H9 (cell line): Measurements from ENCODE around the gene PLXNA4. TPM values are rescaled to one million over a fixed set of nuclear protein-coding genes. Genes with fewer than 3 reads are reported as not detected.

Source experiments
- DNase-seq: peaks from one replicate; pipeline ENCODE4 v3.0.0-alpha.2; 2017
- H2AFZ ChIP-seq: one replicate; pipeline ENCODE4 v1.6.1; 2013; ENCODE audit warnings: mild to moderate bottlenecking, low read length, control low read depth, moderate library complexity
- H2AK5ac ChIP-seq: 2 replicates; pipeline ENCODE4 v1.6.1; 2013; ENCODE audit warnings: low read length, control low read depth, mixed read lengths; ENCODE audit not compliant: insufficient read length
- H2BK120ac ChIP-seq: one replicate; pipeline ENCODE4 v1.6.1; 2013; ENCODE audit warnings: low read depth, mild to moderate bottlenecking, low read length, control low read depth, inconsistent platforms; ENCODE audit not compliant: poor library complexity, severe bottlenecking
- H2BK12ac ChIP-seq: 2 replicates; pipeline ENCODE4 v1.6.1; 2013; ENCODE audit warnings: low read length, control low read depth, mixed read lengths, low read depth; ENCODE audit not compliant: insufficient read length
- H2BK15ac ChIP-seq: 2 replicates; pipeline ENCODE4 v1.6.1; 2013; ENCODE audit warnings: low read depth, low read length, control low read depth
- H2BK20ac ChIP-seq: one replicate; pipeline ENCODE4 v1.6.1; 2013; ENCODE audit warnings: low read depth, mild to moderate bottlenecking, low read length, control low read depth, inconsistent platforms; ENCODE audit not compliant: poor library complexity, severe bottlenecking
- H2BK5ac ChIP-seq: 2 replicates; pipeline ENCODE4 v1.6.1; 2013; ENCODE audit warnings: low read length, control low read depth, mixed read lengths; ENCODE audit not compliant: insufficient read length
- H3K14ac ChIP-seq: 2 replicates; pipeline ENCODE4 v1.6.1; 2013; ENCODE audit warnings: low read length, control low read depth; ENCODE audit not compliant: insufficient read depth
- H3K18ac ChIP-seq: 2 replicates; pipeline ENCODE4 v1.6.1; 2013; ENCODE audit warnings: low read depth, mild to moderate bottlenecking, mixed read lengths, low read length, control low read depth; ENCODE audit not compliant: insufficient read length
- H3K23ac ChIP-seq: 2 replicates; pipeline ENCODE4 v1.6.1; 2013; ENCODE audit warnings: low read length, control low read depth, mixed read lengths, low read depth; ENCODE audit not compliant: insufficient read length
- H3K23me2 ChIP-seq: 2 replicates; pipeline ENCODE4 v1.6.1; 2013; ENCODE audit warnings: low read depth, mild to moderate bottlenecking, mixed read lengths, low read length, control low read depth; ENCODE audit not compliant: insufficient read length, poor library complexity, severe bottlenecking
- H3K27ac ChIP-seq: 2 replicates; pipeline ENCODE4 v1.5.1; 2013; ENCODE audit warnings: low read length, control low read depth, mixed read lengths, low read depth; ENCODE audit not compliant: insufficient read length
- H3K27me3 ChIP-seq: 2 replicates; pipeline ENCODE4 v1.6.1; 2013; ENCODE audit warnings: low read length, control low read depth, inconsistent platforms; ENCODE audit not compliant: insufficient read depth
- H3K4ac ChIP-seq: 2 replicates; pipeline ENCODE4 v1.6.1; 2013; ENCODE audit warnings: low read depth, mild to moderate bottlenecking, control low read depth, inconsistent platforms, low read length, moderate library complexity
- H3K4me1 ChIP-seq: 2 replicates; pipeline ENCODE4 v1.6.1; 2013; ENCODE audit warnings: low read length, control low read depth, inconsistent platforms; ENCODE audit not compliant: insufficient read depth
- H3K4me2 ChIP-seq: 2 replicates; pipeline ENCODE4 v1.6.1; 2013; ENCODE audit warnings: low read length, control low read depth, mixed read lengths; ENCODE audit not compliant: insufficient read length, insufficient read depth
- H3K56ac ChIP-seq: 2 replicates; pipeline ENCODE4 v1.6.1; 2013; ENCODE audit warnings: low read depth, mild to moderate bottlenecking, mixed read lengths, low read length, control low read depth; ENCODE audit not compliant: insufficient read length
- H3K79me1 ChIP-seq: 2 replicates; pipeline ENCODE4 v1.6.1; 2013; ENCODE audit warnings: low read depth, mild to moderate bottlenecking, moderate library complexity, low read length, control low read depth, inconsistent platforms; ENCODE audit not compliant: insufficient read depth, poor library complexity, severe bottlenecking
- H3K79me2 ChIP-seq: 2 replicates; pipeline ENCODE4 v1.6.1; 2013; ENCODE audit warnings: low read length, control low read depth, inconsistent platforms; ENCODE audit not compliant: insufficient read depth
- H3K9ac ChIP-seq: 2 replicates; pipeline ENCODE4 v1.6.1; 2013; ENCODE audit warnings: low read length, control low read depth, mixed read lengths; ENCODE audit not compliant: insufficient read length; ENCODE audit errors: extremely low read depth
- H3K9me3 ChIP-seq: one replicate; pipeline ENCODE4 v1.6.1; 2013; ENCODE audit warnings: low read depth, low read length, inconsistent platforms; ENCODE audit not compliant: control insufficient read depth
- H3T11ph ChIP-seq: one replicate; pipeline ENCODE4 v1.6.1; 2013; ENCODE audit warnings: mild to moderate bottlenecking, low read length, control low read depth, inconsistent platforms
- H4K20me1 ChIP-seq: one replicate; pipeline ENCODE4 v1.6.1; 2013; ENCODE audit not compliant: control insufficient read depth, insufficient read length, insufficient read depth
- H4K5ac ChIP-seq: 2 replicates; pipeline ENCODE4 v1.6.1; 2013; ENCODE audit warnings: low read depth, mild to moderate bottlenecking, mixed read lengths, low read length, control low read depth; ENCODE audit not compliant: insufficient read length
- H4K8ac ChIP-seq: replicated peaks from 2 replicates; pipeline ENCODE4 v1.6.1; 2013; ENCODE audit warnings: low read length, control low read depth, mixed read lengths, low read depth; ENCODE audit not compliant: insufficient read length
- H4K91ac ChIP-seq: 2 replicates; pipeline ENCODE4 v1.6.1; 2013; ENCODE audit warnings: low read depth, mild to moderate bottlenecking, moderate library complexity, mixed read lengths, low read length, control low read depth; ENCODE audit not compliant: insufficient read length
- H3K27ac Mint-ChIP-seq, 3 experiments: 2 replicates in 2 of 3; 3 replicates in 1 of 3; pipeline ENCODE4 v1.8.0; 2020 to 2021; ENCODE audit warnings: mixed read lengths in 3 of 3, mild to moderate bottlenecking in 1 of 3, moderate library complexity in 1 of 3
- H3K27me3 Mint-ChIP-seq: 2 replicates; pipeline ENCODE4 v1.8.0; 2021; ENCODE audit warnings: low read depth, mild to moderate bottlenecking, moderate library complexity, mixed read lengths
- H3K36me3 Mint-ChIP-seq, 3 experiments: 2 replicates in 2 of 3; 3 replicates in 1 of 3; pipeline ENCODE4 v1.8.0; 2020 to 2021; ENCODE audit warnings: low read depth in 3 of 3, mixed read lengths in 3 of 3; ENCODE audit not compliant: insufficient read depth in 1 of 3
- H3K4me1 Mint-ChIP-seq, 2 experiments: 2 replicates each; pipeline ENCODE4 v1.8.0; 2020; ENCODE audit warnings: mixed read lengths in 2 of 2
- H3K4me3 Mint-ChIP-seq, 2 experiments: 2 replicates in 1 of 2; 3 replicates in 1 of 2; pipeline ENCODE4 v1.8.0; 2020 to 2021; ENCODE audit warnings: mild to moderate bottlenecking in 2 of 2, mixed read lengths in 2 of 2, moderate library complexity in 1 of 2
- H3K9me3 Mint-ChIP-seq, 2 experiments: 2 replicates in 1 of 2; 3 replicates in 1 of 2; pipeline ENCODE4 v1.8.0; 2020; ENCODE audit warnings: mild to moderate bottlenecking in 2 of 2, mixed read lengths in 2 of 2, moderate library complexity in 1 of 2
- CTCF ChIP-seq: fragments of 200-600 bp; sonication (generic); conservative IDR thresholded peaks from 3 replicates; pipeline ENCODE4 v1.8.0; 2021; ENCODE audit warnings: antibody characterized with exemption, mild to moderate bottlenecking
- WGBS: extraction: QIAGEN DNeasy Blood & Tissue Kit; methylation state at CpG from one replicate; pipeline ENCODE4 v1.1.7; 2013; ENCODE audit warnings: missing lambda C conversion rate, low lambda C conversion rate, mixed read lengths; ENCODE audit not compliant: insufficient read length; ENCODE audit errors: extremely low coverage; 5-methylcytosine and 5-hydroxymethylcytosine counted together
- total RNA-seq: library from RNA; stranded (reverse); gene quantifications from 2 replicates; pipeline ENCODE4 v1.2.1, GENCODE V29; 2021

The PLXNA4 gene
- total RNA-seq, 1 experiment from 2014 or later: 0.35 TPM

- Mint-ChIP-seq H3K27me3 (peaks cover 8% of the 10 kb centered on the region), H3K9me3 (no peaks in the 10 kb centered on the region), H3K36me3 (no peaks in the 10 kb centered on the region), H3K4me3 (no peak overlapping the region), H3K4me1 (peaks cover 16 to 17% of the 10 kb centered on the region in 2 experiments), H3K27ac (no peak overlapping the region)
- Histone ChIP-seq H3K4me2 (no peak overlapping the region), H3K4me1 (no peaks in the 10 kb centered on the region; the same call in 1 of the 2 replicates), H2AK5ac (no peak overlapping the region), H3K23me2 (no peaks in the 10 kb centered on the region), H3K56ac (no peak overlapping the region), H3K18ac (no peak overlapping the region), H4K8ac (no peak overlapping the region), H2AFZ (no peak overlapping the region), H3K9me3 (no peaks in the 10 kb centered on the region), H3K27ac (no peak overlapping the region), H2BK20ac (no peak overlapping the region), H4K91ac (no peak overlapping the region), H3K23ac (no peak overlapping the region), H3K4ac (no peak overlapping the region), H4K5ac (no peak overlapping the region), H2BK5ac (no peak overlapping the region), H3K14ac (no peak overlapping the region), H2BK12ac (no peak overlapping the region), H2BK15ac (no peak overlapping the region), H2BK120ac (no peak overlapping the region), H3K27me3 (no peaks in the 10 kb centered on the region), H3K9ac (no peak overlapping the region), H3T11ph (no peak overlapping the region), H3K79me2 (no peaks in the 10 kb centered on the region), H3K79me1 (no peaks in the 10 kb centered on the region), H4K20me1 (peaks cover 2% of the 10 kb centered on the region)
- no peak for TF ChIP-seq CTCF
- no peak for DNase-seq
- no CpG with 5 or more reads among the region's 1 CpG for WGBS
Measured at GRCh38 chr7:132429181-132429580, 147.1 kb downstream of the PLXNA4 start.
